C4-2B (cell line): ENCODE data around the gene NT5C2.
A peak's percentile ranks its signal among the peaks of the same experiment; 100 is the strongest.

ENCODE experiments used
- H3K27ac ChIP-seq: fragments of 450-650 bp; 2 replicates; pipeline ENCODE4 v1.5.1; 2017
- ZFX ChIP-seq: fragments of 450-650 bp; IDR thresholded peaks from 2 replicates; pipeline ENCODE4 v1.6.1; 2017
- TF ChIP-seq, protein P1 (sequence below): fragments of 450-650 bp; conservative IDR thresholded peaks from 2 replicates; pipeline ENCODE4 v1.5.1; 2017; ENCODE audit warnings: mild to moderate bottlenecking

The NT5C2 gene

DNA sequence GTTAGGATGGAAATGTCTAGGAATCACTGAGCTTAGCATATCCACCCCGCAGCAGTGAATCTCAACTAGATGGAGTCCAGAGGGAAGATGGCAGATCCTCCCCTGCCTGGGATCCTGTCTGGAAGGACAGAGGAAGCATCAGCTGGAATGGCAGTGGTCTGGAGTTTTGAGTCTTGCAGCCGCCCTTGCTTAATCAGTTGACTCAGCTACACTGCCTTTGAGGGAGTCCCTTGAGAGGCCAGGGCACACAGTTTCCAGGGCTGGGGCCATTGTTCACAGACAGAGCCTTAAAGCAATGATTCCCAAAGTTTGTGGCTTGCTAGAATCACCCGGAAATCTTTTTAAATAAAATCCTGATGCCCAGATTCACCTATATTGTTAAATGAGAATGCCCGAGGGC, 128.1 kb downstream of the NT5C2 start:
- no peak for TF ChIP-seq ZFX
- TF ChIP-seq, protein P1, sequence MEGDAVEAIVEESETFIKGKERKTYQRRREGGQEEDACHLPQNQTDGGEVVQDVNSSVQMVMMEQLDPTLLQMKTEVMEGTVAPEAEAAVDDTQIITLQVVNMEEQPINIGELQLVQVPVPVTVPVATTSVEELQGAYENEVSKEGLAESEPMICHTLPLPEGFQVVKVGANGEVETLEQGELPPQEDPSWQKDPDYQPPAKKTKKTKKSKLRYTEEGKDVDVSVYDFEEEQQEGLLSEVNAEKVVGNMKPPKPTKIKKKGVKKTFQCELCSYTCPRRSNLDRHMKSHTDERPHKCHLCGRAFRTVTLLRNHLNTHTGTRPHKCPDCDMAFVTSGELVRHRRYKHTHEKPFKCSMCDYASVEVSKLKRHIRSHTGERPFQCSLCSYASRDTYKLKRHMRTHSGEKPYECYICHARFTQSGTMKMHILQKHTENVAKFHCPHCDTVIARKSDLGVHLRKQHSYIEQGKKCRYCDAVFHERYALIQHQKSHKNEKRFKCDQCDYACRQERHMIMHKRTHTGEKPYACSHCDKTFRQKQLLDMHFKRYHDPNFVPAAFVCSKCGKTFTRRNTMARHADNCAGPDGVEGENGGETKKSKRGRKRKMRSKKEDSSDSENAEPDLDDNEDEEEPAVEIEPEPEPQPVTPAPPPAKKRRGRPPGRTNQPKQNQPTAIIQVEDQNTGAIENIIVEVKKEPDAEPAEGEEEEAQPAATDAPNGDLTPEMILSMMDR, result no peak
- no peak overlapping the region for H3K27ac ChIP-seq

DNA sequence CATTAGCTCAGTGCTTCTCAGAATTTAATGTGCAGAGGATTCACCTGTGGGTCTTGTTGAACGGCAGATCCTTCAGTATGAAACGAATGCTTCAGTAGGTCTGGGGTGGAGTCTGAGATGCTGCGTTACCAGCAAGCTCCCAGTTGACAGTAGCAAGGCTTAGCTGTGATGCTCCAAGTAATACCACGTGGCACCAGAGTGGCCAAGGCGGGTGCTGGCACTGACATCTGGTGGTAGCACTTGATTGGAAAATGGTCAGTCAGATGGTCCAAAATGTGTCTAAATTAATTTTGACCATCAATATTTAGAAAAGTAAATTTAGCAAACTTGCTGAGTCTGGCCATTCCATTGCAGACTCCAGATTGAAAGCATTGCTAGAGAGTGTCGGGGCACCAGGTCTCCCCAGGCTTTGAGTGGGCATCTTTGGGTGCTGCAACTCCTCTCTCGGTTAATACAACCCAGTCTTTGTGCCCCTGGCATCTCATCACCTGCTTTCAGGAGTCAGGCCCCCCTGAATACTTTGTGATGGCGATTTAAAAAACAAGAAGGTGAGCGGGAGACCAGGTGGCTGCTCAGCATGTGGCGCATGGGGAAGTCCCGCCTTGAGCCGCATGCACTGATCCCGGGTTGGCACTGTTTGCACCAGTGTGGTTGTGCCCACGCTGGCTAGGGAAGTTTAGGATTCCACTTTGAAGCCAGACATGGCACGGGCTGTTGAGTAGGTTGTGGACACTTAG, 130.1 kb downstream of the NT5C2 start:
- no peak overlapping the region for H3K27ac ChIP-seq
- TF ChIP-seq, protein P1, result peak; percentile 29
- no peak for TF ChIP-seq ZFX

DNA sequence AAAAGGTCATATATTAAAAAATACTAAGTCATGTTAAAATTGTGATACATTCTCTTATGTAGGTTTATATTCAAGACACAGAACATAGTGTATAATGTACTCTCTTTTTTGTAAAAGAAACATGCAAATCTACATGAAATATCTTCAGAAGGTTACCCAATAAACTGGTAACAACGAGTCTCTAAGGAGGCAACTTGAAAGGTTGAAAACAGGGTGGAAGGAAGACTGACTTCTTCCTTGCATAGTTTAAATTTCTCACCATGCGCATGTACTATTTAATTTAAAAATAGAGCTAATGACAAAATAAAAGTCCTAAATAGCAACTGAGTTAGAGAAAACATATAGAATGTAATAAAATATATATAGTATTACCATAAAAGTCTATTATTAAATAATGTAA, 132.5 kb downstream of the NT5C2 start:
- TF ChIP-seq, protein P1, result no peak
- TF ChIP-seq ZFX, result no peak
- no peak overlapping the region for H3K27ac ChIP-seq

DNA sequence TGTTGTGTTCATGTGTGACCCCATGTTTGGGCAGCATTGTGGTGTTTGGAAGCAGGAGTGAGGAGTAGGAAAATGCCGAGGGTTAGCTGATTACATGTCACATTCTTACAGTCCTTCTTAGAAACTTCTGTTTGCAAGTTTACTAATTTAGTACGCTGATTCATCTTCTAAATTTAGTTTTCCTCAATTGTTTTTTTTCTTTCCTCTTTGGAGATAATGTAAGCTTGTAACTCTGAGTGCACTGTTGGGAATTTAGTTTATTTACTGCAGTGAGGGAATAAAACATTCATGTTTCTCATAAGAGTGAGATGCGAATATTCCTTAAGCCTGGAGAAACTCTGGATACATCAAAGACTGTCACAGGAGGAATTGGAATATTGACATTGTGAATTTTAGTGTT, 135.0 kb downstream of the NT5C2 start:
- TF ChIP-seq, protein P1, result no peak
- TF ChIP-seq ZFX, result no peak
- no peak overlapping the region for H3K27ac ChIP-seq

DNA sequence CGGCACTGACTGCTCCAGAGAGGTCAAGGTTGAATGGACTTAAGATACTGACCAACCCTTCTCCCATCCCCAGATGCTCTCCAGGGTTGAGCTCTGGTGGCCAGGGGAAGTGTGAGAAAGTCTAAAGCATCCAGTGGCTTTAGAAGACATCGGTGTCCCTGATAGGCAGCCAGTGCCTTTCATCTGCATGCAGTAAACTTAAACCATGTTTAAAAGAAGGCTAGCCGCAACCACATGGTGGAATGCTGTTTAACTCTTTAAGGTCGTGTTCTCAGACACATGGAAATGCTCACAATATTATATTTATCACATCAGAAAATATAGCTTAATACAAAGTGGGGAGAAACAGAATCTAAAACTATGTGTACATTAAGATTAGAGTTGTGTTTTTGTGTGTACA, 138.0 kb downstream of the NT5C2 start:
- no peak overlapping the region for H3K27ac ChIP-seq
- TF ChIP-seq, protein P1, result no peak
- no peak for TF ChIP-seq ZFX

DNA sequence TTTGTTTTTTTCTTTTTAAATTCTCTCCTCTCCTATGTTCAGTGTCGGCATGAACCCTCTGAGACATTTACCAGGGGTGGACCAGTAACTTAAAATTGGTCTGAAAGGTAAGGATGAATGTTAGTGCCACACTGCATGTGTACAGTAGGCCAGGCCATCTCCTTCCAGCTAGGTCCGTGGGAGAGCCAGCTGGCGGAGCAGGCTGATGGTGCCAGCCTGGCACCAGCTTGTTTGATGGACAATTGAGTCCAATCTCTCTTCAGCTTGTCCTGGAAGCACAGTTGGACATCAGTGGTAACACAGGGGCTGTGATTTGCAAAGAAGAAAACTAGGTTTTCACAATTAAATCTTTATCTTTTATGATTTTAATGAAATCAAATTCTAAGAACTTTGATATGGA, 138.5 kb downstream of the NT5C2 start:
- no peak for TF ChIP-seq ZFX
- TF ChIP-seq, protein P1, result no peak
- H3K27ac ChIP-seq, result no peak overlapping the region

DNA sequence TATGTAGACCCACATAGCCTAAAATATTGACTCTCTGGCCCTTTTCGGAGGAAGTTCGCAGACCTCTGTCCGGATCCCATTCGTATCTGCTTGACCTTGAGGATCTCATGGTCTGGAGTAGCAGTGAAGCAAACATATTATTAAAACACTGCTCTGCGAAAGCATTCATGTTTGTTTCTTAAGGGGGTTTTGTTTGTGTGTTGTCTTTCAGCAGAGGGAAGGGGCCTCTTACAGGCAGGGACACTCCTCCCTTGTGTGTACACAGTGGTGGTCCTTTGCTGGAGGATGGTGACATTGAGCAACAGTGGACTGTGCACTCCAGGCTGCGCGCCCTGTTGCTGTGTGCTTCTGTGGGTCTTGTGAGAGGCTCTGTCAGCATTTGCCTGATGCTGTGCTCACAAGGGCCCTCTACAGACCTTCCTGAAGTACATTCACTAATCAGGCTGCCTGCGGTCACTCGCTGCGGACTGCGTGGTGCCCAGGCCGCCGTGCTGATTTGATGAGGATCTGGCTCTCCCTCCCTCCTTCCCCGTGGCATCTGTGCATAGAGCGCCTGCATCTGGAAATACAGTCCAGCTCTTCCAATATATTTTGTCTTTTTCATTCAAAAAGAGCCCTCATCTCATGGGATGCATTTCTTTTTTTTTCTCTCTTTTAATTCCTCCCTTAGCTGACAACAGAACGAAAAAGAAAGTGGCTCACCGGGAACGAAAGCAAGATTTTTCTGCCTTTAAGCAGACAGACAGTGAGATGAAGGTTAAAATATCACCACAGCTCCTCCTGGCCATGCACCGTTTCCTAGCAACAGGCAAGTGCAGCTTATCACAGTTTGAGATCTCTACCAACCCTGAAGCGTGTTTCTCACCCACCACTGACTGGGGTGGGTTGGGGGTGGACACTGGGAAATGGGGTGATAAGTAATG, 139.2 kb downstream of the NT5C2 start:
- H3K27ac ChIP-seq, result no peak overlapping the region
- TF ChIP-seq, protein P1, result peak; percentile 60
- no peak for TF ChIP-seq ZFX
